IPS DF 6.9 (cell line): ENCODE data around the gene LANCL1.
"Not testable (repeated sequence)": the region's sequence is repeated elsewhere in the genome, so short reads cannot be mapped to it uniquely, and the experiment has no call there.

ENCODE experiments used
- DNase-seq: peaks from one replicate; pipeline ENCODE4 v3.0.0-alpha.2; 2013; ENCODE audit warnings: low read depth, low spot score
- H3K27ac ChIP-seq: one replicate; pipeline ENCODE4 v1.5.1; 2013; ENCODE audit warnings: low read length, control low read depth
- H3K27me3 ChIP-seq: 2 replicates; pipeline ENCODE4 v1.6.1; 2013; ENCODE audit warnings: mild to moderate bottlenecking, low read length; ENCODE audit not compliant: control insufficient read depth, insufficient read depth
- H3K36me3 ChIP-seq: 2 replicates; pipeline ENCODE4 v1.6.1; 2013; ENCODE audit warnings: low read length; ENCODE audit not compliant: control insufficient read depth, insufficient read depth
- H3K4me1 ChIP-seq: 2 replicates; pipeline ENCODE4 v1.6.1; 2013; ENCODE audit warnings: low read length; ENCODE audit not compliant: control insufficient read depth, insufficient read depth
- H3K4me3 ChIP-seq: 2 replicates; pipeline ENCODE4 v1.5.1; 2013; ENCODE audit warnings: mild to moderate bottlenecking, low read length
- H3K9me3 ChIP-seq: 2 replicates; pipeline ENCODE4 v1.6.1; 2013; ENCODE audit warnings: low read length, inconsistent platforms; ENCODE audit not compliant: control insufficient read depth, insufficient read depth
- WGBS: extraction: QIAGEN DNeasy Blood & Tissue Kit; methylation state at CpG from one replicate; pipeline ENCODE4 v1.1.7; 2013; ENCODE audit warnings: mixed read lengths, missing lambda C conversion rate; ENCODE audit not compliant: insufficient read length, insufficient coverage; 5-methylcytosine and 5-hydroxymethylcytosine counted together

Gene LANCL1

GRCh38 chr2:210459880-210460279 is 16.7 kb downstream of the LANCL1 start:
- H3K27me3 ChIP-seq, result no peaks in the 10 kb centered on the region
- no peak overlapping the region for H3K27ac ChIP-seq
- H3K4me1 ChIP-seq, result no peaks in the 10 kb centered on the region
- no peak overlapping the region for H3K4me3 ChIP-seq
- WGBS, result no CpG with 5 or more reads among the region's 5 CpGs
- H3K9me3 ChIP-seq, result no peaks in the 10 kb centered on the region
- H3K36me3 ChIP-seq, result no peaks in the 10 kb centered on the region; the same call in 1 of the 2 replicates
- no peak for DNase-seq

DNA sequence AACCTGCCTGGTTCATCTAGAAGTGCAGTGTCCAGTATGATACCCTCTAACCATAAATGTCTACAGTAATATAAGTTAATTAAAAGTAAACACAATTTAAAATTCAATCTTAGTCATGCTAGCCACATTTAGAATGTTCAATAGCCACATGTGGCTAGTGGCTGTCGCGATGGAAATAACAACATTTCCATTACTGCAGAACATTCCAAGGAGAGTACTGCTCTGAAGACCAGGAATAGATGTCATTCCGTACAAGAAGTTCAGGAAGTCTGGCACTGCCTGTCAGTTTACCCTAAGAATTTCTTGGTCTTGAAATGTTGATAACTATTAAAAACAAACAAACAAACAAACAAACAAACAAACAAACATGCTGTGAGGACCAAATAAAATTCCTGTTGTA is 17.2 kb downstream of the LANCL1 start:
- no CpG with 5 or more reads among the region's 3 CpGs for WGBS
- no peak overlapping the region for H3K4me3 ChIP-seq
- no peaks in the 10 kb centered on the region; the same call in 1 of the 2 replicates for H3K36me3 ChIP-seq
- H3K9me3 ChIP-seq, result no peaks in the 10 kb centered on the region
- no peaks in the 10 kb centered on the region for H3K27me3 ChIP-seq
- no peak for DNase-seq
- no peaks in the 10 kb centered on the region for H3K4me1 ChIP-seq
- H3K27ac ChIP-seq, result no peak overlapping the region

- Histone ChIP-seq H3K4me3 (no peak overlapping the region), H3K27me3 (no peaks in the 10 kb centered on the region), H3K36me3 (no peaks in the 10 kb centered on the region; the same call in 1 of the 2 replicates), H3K4me1 (no peaks in the 10 kb centered on the region), H3K9me3 (no peaks in the 10 kb centered on the region), H3K27ac (no peak overlapping the region)
- DNase-seq, result no peak
- WGBS, result no CpG with 5 or more reads among the region's 4 CpGs
Measured at GRCh38 chr2:210458395-210458794, 18.2 kb downstream of the LANCL1 start.

- H3K36me3 ChIP-seq, result no peaks in the 10 kb centered on the region; the same call in 1 of the 2 replicates
- H3K27ac ChIP-seq, result no peak overlapping the region
- no peak for DNase-seq
- no peaks in the 10 kb centered on the region for H3K4me1 ChIP-seq
- no peaks in the 10 kb centered on the region for H3K9me3 ChIP-seq
- H3K27me3 ChIP-seq, result no peaks in the 10 kb centered on the region
- WGBS, result no CpG with 5 or more reads among the region's 1 CpG
- no peak overlapping the region for H3K4me3 ChIP-seq
Measured at GRCh38 chr2:210456571-210456970, 20.0 kb downstream of the LANCL1 start.

GRCh38 chr2:210454336-210454735 is 22.2 kb downstream of the LANCL1 start:
- no peak for DNase-seq
- no peak overlapping the region for H3K4me3 ChIP-seq
- no peak overlapping the region for H3K27ac ChIP-seq
- H3K36me3 ChIP-seq, result no peaks in the 10 kb centered on the region; the same call in 1 of the 2 replicates
- H3K27me3 ChIP-seq, result no peaks in the 10 kb centered on the region
- H3K4me1 ChIP-seq, result no peaks in the 10 kb centered on the region
- WGBS, result no CpG with 5 or more reads among the region's 8 CpGs
- H3K9me3 ChIP-seq, result no peaks in the 10 kb centered on the region

DNA sequence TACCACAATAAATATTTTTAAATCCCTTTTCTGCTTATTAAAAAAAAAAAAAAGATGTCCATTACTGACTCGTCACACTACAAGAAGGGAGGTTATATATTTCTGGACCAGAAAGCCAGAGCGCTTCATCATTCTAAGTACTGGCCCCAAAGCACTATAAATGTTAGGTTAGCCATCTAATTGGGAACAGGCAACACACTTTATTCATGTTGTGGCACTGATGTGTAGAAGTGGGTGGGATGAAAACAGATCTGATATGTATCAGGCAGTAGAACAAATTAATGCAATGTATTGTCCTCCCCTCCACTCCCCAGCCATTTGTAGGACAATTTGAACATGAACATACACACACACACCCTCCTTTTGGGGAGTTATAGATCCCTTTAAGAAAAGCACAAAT is 24.4 kb downstream of the LANCL1 start:
- Histone ChIP-seq H3K4me1 (no peaks in the 10 kb centered on the region), H3K9me3 (no peaks in the 10 kb centered on the region), H3K36me3 (no peaks in the 10 kb centered on the region), H3K4me3 (no peak overlapping the region), H3K27ac (no peak overlapping the region), H3K27me3 (no peaks in the 10 kb centered on the region)
- no CpG with 5 or more reads among the region's 2 CpGs for WGBS
- no peak for DNase-seq

DNA sequence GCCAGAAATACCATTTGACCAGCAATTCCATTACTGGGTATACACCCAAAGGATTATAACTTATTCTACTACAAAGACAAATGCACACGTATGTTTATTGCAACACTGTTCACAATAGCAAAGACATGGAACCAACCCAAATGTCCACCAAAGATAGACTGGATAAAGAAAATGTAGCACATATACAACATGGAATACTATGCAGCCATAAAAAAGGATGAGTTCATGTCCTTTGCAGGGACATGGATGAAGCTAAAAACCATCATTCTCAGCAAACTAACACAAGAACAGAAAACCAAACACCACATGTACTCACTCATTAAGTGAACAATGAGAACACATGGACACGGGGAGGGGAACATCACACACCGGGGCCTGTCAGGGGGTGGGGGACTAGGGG is 25.6 kb downstream of the LANCL1 start:
- not testable (repeated sequence) for H3K4me3 ChIP-seq, DNase-seq, H3K27ac ChIP-seq, H3K36me3 ChIP-seq, H3K9me3 ChIP-seq, H3K4me1 ChIP-seq, H3K27me3 ChIP-seq
- no CpG with 5 or more reads among the region's 3 CpGs for WGBS

- no peaks in the 10 kb centered on the region for H3K27me3 ChIP-seq
- no peaks in the 10 kb centered on the region for H3K36me3 ChIP-seq
- no peak overlapping the region for H3K27ac ChIP-seq
- WGBS, result no CpG with 5 or more reads among the region's 3 CpGs
- DNase-seq, result no peak
- no peak overlapping the region for H3K4me3 ChIP-seq
- H3K4me1 ChIP-seq, result no peaks in the 10 kb centered on the region
- no peaks in the 10 kb centered on the region for H3K9me3 ChIP-seq
Measured at GRCh38 chr2:210445732-210446131, 30.8 kb downstream of the LANCL1 start.

- no peaks in the 10 kb centered on the region for H3K4me1 ChIP-seq
- no peak overlapping the region for H3K27ac ChIP-seq
- H3K27me3 ChIP-seq, result no peaks in the 10 kb centered on the region
- H3K4me3 ChIP-seq, result no peak overlapping the region
- no peak for DNase-seq
- no peaks in the 10 kb centered on the region for H3K36me3 ChIP-seq
- no peaks in the 10 kb centered on the region for H3K9me3 ChIP-seq
- no CpG with 5 or more reads among the region's 3 CpGs for WGBS
Measured at GRCh38 chr2:210445116-210445707, 31.3 kb downstream of the LANCL1 start.

DNA sequence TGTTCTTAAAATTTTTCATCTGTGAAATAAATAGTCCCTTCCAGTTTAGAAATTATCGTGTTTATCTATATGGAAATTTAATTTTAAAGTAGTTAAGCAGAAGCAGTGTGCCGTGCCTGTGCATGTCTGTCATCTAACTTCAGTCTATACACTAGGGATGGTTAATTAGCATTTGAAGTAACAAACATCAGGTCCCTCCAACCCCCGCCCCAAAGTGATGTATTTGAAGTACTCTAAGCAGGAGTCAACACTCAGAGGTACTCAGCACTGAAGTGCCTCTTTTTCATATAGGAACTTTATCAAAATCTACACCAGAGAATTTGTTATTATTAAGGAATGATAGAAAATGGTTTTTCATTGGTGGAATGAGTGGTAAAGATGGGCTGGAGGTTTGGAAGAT is 33.0 kb downstream of the LANCL1 start:
- WGBS, result no CpG with 5 or more reads among the region's 3 CpGs
- no peaks in the 10 kb centered on the region for H3K36me3 ChIP-seq
- H3K9me3 ChIP-seq, result no peaks in the 10 kb centered on the region
- DNase-seq, result no peak
- H3K27ac ChIP-seq, result no peak overlapping the region
- H3K27me3 ChIP-seq, result no peaks in the 10 kb centered on the region
- H3K4me1 ChIP-seq, result no peaks in the 10 kb centered on the region
- no peak overlapping the region for H3K4me3 ChIP-seq

DNA sequence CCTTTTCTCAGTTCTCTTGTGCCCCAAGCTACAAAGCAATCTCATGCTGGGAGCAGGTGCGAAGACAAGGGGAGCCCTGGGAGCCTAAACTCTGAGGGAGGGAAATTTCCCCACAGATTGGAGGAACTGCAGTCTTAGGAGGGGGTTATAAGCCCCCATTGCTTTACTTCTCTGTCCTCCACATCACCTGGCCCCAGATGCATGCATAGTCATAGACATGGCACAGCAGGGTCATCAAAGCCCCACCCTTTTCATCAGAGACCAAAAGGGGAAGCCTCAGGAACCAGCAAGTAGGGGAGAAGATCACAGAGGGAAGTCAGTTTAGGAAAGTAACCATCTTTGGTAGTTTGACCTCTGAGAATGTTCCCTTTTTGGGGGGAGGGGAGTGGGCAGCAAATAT is 33.7 kb downstream of the LANCL1 start:
- no peak overlapping the region for H3K4me3 ChIP-seq
- H3K9me3 ChIP-seq, result no peaks in the 10 kb centered on the region
- no peak for DNase-seq
- no peaks in the 10 kb centered on the region for H3K36me3 ChIP-seq
- no peaks in the 10 kb centered on the region for H3K4me1 ChIP-seq
- no peaks in the 10 kb centered on the region for H3K27me3 ChIP-seq
- no peak overlapping the region for H3K27ac ChIP-seq
- WGBS, result no CpG with 5 or more reads among the region's 1 CpG
